Caco-2 (cell line): Measurements from ENCODE around the gene SRPK3. TPM values are rescaled to one million over a fixed set of nuclear protein-coding genes. Genes with fewer than 3 reads are reported as not detected.

ENCODE experiments used
- BruUV-seq: library from RNA; stranded (reverse); fragments of 400-500 nt; replicated peaks from 2 replicates; lab custom pipeline; 2021; lab: Mats Ljungman, UMichigan
- CTCF ChIA-PET: fragments of 300-600 bp; sonication (Branson Sonifier 250); formaldehyde crosslinking; loops from one replicate; lab custom pipeline; 2022; ENCODE audit warnings: antibody characterized with exemption; lab: Charles Lee
- POLR2A ChIA-PET: fragments of 300-600 bp; sonication (Branson Sonifier 250); formaldehyde crosslinking; loops from one replicate; lab custom pipeline; 2022; ENCODE audit warnings: antibody characterized with exemption; lab: Charles Lee
- DNase-seq, 2 experiments: peaks; one replicate each; pipeline versions ENCODE4 v3.0.0 to v3.0.0-alpha.2; 2020 to 2022
- H3K27me3 ChIP-seq: replicated peaks from 2 replicates; pipeline ENCODE4 v1.6.0; 2011; ENCODE audit warnings: low read length; ENCODE audit not compliant: control insufficient read depth, insufficient read depth
- H3K36me3 ChIP-seq: 2 replicates; pipeline ENCODE4 v1.5.1; 2011; ENCODE audit warnings: low read length; ENCODE audit not compliant: control insufficient read depth, insufficient read depth
- H3K4me1 ChIP-seq: fragments of 250-450 bp; sonication (Bioruptor Pico); 2 replicates; pipeline ENCODE4 v1.5.1; 2020; ENCODE audit warnings: mild to moderate bottlenecking
- H3K4me3 ChIP-seq: 2 replicates; pipeline ENCODE4 v1.5.1; 2011; ENCODE audit warnings: low read depth, mild to moderate bottlenecking, control low read depth, low read length
- H3K9me3 ChIP-seq: fragments of 250-450 bp; sonication (Bioruptor Pico); 2 replicates; pipeline ENCODE4 v1.5.1; 2020; ENCODE audit warnings: mild to moderate bottlenecking, moderate library complexity
- H3K27ac Mint-ChIP-seq: one replicate; pipeline ENCODE4 v1.8.0; 2022; ENCODE audit warnings: mixed read lengths; ENCODE audit not compliant: unreplicated experiment
- H3K27me3 Mint-ChIP-seq: one replicate; pipeline ENCODE4 v1.8.0; 2022; ENCODE audit warnings: mixed read lengths; ENCODE audit not compliant: insufficient read depth, unreplicated experiment
- H3K36me3 Mint-ChIP-seq: one replicate; pipeline ENCODE4 v1.8.0; 2022; ENCODE audit warnings: mild to moderate bottlenecking, mixed read lengths; ENCODE audit not compliant: insufficient read depth, unreplicated experiment
- H3K4me1 Mint-ChIP-seq: one replicate; pipeline ENCODE4 v1.8.0; 2022; ENCODE audit warnings: low read depth, mixed read lengths; ENCODE audit not compliant: unreplicated experiment
- H3K4me3 Mint-ChIP-seq: one replicate; pipeline ENCODE4 v1.8.0; 2022; ENCODE audit warnings: mild to moderate bottlenecking, moderate library complexity, mixed read lengths; ENCODE audit not compliant: unreplicated experiment
- H3K9me3 Mint-ChIP-seq: one replicate; pipeline ENCODE4 v1.8.0; 2022; ENCODE audit warnings: mixed read lengths; ENCODE audit not compliant: unreplicated experiment
- CTCF ChIP-seq, 2 experiments: fragments of 200-600 bp in 1 of 2; IDR thresholded peaks; 1 replicate in 1 of 2; 2 replicates in 1 of 2; pipeline versions ENCODE4 v1.5.1 to v1.8.0; 2011 to 2022; ENCODE audit warnings: antibody characterized with exemption in 1 of 2, control low read depth in 1 of 2, inconsistent platforms in 1 of 2, low read depth in 1 of 2, low read length in 1 of 2, mild to moderate bottlenecking in 1 of 2, moderate library complexity in 1 of 2; ENCODE audit not compliant: insufficient read depth in 1 of 2, severe bottlenecking in 1 of 2, unreplicated experiment in 1 of 2
- intact Hi-C: fragments of 100-400 bp; cut with micrococcal nuclease; formaldehyde crosslinking; loops from one replicate; pipeline ENCODE4 v1.10.0; 2022; ENCODE audit not compliant: unreplicated experiment
- total RNA-seq: library from RNA; stranded (reverse); gene quantifications from 2 replicates; pipeline ENCODE4 v1.2.3, GENCODE V29; 2022

Gene SRPK3
- total RNA-seq, 1 experiment from 2014 or later: not detected

DNA sequence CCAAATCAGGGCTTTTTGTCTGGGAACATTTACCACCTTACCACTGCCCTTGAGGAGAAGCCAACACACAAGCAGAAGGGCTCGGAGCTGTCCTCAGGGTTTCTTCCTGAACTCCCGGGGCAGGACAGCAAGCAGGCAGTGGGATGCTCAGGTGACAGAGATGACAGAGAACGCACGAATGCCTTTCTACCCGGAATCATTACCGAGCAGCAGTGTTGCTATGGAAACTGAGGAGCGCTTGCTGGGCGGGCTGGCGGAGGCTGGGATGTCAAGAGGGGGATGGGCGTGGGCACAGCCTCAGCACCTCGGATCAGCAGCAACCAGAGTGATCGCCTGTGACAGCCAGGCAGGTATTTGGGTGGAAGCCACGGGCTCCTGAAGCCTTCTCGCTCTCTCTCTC is 31.4 kb downstream of the SRPK3 start:
- no TSS peak for BruUV-seq

DNA sequence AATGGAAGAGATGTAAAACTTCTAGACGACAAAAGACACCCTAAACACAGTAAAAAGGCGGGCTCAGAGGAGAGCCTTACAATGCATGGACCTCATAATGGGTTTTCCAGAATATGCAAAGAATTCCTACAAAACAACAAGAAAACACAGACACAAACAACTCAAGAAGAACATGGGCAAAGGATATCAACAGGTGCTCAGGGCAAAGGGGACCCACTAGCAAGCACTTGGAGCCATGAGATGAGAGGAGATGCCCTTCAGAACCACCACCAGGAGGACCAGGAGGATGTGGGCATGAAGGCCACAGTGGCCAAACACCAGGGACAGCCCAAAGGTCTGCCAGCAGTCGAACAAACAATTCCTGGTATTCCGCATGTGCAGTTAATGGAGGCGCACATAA is 32.3 kb downstream of the SRPK3 start:
- no peaks in the 10 kb centered on the region for H3K27me3 Mint-ChIP-seq
- no peak for TF ChIP-seq CTCF (IDR thresholded peaks at IDR 0.05; ENCODE audit: insufficient read depth in 1 of 2, low read depth in 1 of 2, low read length in 1 of 2, severe bottlenecking in 1 of 2, unreplicated experiment in 1 of 2)
- CTCF ChIA-PET: no interaction called here
- Histone ChIP-seq H3K36me3 (no peaks in the 10 kb centered on the region), H3K27me3 (no peaks in the 10 kb centered on the region), H3K4me3 (no peak overlapping the region), H3K4me1 (no peaks in the 10 kb centered on the region), H3K9me3 (no peaks in the 10 kb centered on the region)
- no peaks in the 10 kb centered on the region for H3K4me1 Mint-ChIP-seq
- H3K4me3 Mint-ChIP-seq: no peak overlapping the region
- no TSS peak for BruUV-seq
- no peak for DNase-seq
- H3K27ac Mint-ChIP-seq: no peak overlapping the region
- POLR2A ChIA-PET: no interaction called here
- intact Hi-C loops: loop anchor here (10.0 kb wide), 1 partner anchor 72 kb away; the partner anchor contains the start of gene L1CAM
- H3K9me3 Mint-ChIP-seq: no peaks in the 10 kb centered on the region
- no peaks in the 10 kb centered on the region for H3K36me3 Mint-ChIP-seq

More for the DNA sequence above, 31.4 kb downstream of the SRPK3 start:
- TF ChIP-seq CTCF (IDR thresholded peaks at IDR 0.05; ENCODE audit: insufficient read depth in 1 of 2, low read depth in 1 of 2, low read length in 1 of 2, severe bottlenecking in 1 of 2, unreplicated experiment in 1 of 2): no peak
- H3K9me3 Mint-ChIP-seq: no peaks in the 10 kb centered on the region
- Histone ChIP-seq H3K27me3 (no peaks in the 10 kb centered on the region), H3K9me3 (no peaks in the 10 kb centered on the region), H3K4me1 (no peaks in the 10 kb centered on the region), H3K4me3 (no peak overlapping the region), H3K36me3 (no peaks in the 10 kb centered on the region)
- H3K36me3 Mint-ChIP-seq: no peaks in the 10 kb centered on the region
- H3K4me1 Mint-ChIP-seq: no peaks in the 10 kb centered on the region
- DNase-seq: no peak
- no peak overlapping the region for H3K4me3 Mint-ChIP-seq
- no peaks in the 10 kb centered on the region for H3K27me3 Mint-ChIP-seq
- ChIA-PET POLR2A (no interaction called here), CTCF (no interaction called here)
- intact Hi-C loops: loop anchor here (10.0 kb wide), 1 partner anchor 73 kb away; the partner anchor contains the start of gene L1CAM
- no peak overlapping the region for H3K27ac Mint-ChIP-seq

DNA sequence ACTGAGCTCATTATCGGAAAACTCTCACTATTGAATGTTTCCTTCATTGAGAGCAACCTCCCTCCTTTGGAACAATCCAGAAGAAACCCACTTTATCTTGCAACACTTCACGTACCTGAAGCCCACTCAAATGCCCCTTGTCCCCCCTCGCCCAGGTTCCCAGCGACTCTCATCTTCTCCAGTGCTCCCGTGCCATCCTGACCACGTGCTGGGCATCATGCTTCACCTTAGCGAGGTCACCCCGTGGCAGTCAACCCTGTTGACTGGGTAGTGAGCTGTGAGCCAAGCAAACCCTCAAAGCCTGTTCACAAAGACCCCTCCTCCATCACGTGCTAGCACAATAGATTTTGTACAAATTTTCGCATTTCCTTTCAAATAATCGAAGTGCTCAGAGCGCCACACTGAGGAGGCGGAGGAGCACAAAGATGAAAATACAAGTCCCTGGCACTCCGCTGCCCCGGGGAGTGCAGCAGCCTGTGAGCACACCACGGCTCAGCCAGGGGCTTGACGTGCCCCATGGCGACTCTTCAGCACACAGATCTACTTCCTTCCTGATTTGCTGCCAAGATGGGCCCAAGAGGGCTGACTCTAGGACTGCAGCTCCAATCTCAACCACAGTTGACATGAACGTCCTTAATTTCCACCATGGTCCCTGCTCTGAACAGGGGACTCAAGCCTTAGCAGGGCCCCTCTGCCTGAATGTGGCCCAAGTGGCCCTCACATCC is 33.9 kb downstream of the SRPK3 start:
- POLR2A ChIA-PET: no interaction called here
- intact Hi-C loops: loop anchor here (10.0 kb wide), 1 partner anchor 70 kb away; the partner anchor contains the start of gene L1CAM
- Mint-ChIP-seq H3K27me3 (no peaks in the 10 kb centered on the region), H3K4me1 (no peaks in the 10 kb centered on the region), H3K27ac (no peak overlapping the region), H3K36me3 (no peaks in the 10 kb centered on the region), H3K9me3 (no peaks in the 10 kb centered on the region), H3K4me3 (no peak overlapping the region)
- Histone ChIP-seq H3K9me3 (no peaks in the 10 kb centered on the region), H3K4me3 (no peak overlapping the region), H3K4me1 (no peaks in the 10 kb centered on the region), H3K27me3 (no peaks in the 10 kb centered on the region), H3K36me3 (no peaks in the 10 kb centered on the region)
- CTCF ChIA-PET: no interaction called here
- no TSS peak for BruUV-seq
- DNase-seq: no peak
- TF ChIP-seq CTCF (IDR thresholded peaks at IDR 0.05; ENCODE audit: insufficient read depth in 1 of 2, low read depth in 1 of 2, low read length in 1 of 2, severe bottlenecking in 1 of 2, unreplicated experiment in 1 of 2): no peak
